Measurements from ENCODE around the gene OTOF.

OTOF gene

DNA sequence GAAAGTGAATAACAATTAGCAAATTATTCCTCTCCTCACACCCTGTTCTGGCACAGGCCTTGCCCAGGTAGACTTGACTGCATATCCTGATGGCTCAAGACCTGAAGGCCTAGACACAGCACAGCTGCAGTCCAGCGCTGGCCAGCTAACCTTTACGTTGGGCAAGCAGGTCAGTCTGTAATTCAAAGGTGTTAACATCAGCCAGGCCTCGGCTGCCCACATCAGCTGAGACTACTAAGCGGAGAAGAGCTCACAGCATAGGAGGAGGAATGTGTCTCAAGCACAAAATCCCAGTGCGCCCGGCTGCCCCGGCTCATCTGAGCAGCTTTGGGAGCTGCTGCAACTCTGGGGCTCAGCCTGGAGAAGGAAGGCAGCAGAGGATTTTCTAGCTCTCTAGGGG is 33.5 kb upstream of the OTOF start:
- TF ChIP-seq RAD21 (IDR thresholded peaks at IDR 0.05; ENCODE audit: low read depth) (no peak), TAF1 (IDR thresholded peaks at IDR 0.05; ENCODE audit: low read depth) (no peak), TCF12 (IDR thresholded peaks at IDR 0.05; ENCODE audit: low read depth) (no peak), TEAD4 (IDR thresholded peaks at IDR 0.05) (no peak), EGR1 (IDR thresholded peaks at IDR 0.05) (no peak), EP300 (IDR thresholded peaks at IDR 0.05; ENCODE audit: borderline replicate concordance) (no peak), NFIC (IDR thresholded peaks at IDR 0.05) (no peak), ZBTB7A (IDR thresholded peaks at IDR 0.05; ENCODE audit: low read depth) (no peak)
- TF ChIP-seq, protein P1, sequence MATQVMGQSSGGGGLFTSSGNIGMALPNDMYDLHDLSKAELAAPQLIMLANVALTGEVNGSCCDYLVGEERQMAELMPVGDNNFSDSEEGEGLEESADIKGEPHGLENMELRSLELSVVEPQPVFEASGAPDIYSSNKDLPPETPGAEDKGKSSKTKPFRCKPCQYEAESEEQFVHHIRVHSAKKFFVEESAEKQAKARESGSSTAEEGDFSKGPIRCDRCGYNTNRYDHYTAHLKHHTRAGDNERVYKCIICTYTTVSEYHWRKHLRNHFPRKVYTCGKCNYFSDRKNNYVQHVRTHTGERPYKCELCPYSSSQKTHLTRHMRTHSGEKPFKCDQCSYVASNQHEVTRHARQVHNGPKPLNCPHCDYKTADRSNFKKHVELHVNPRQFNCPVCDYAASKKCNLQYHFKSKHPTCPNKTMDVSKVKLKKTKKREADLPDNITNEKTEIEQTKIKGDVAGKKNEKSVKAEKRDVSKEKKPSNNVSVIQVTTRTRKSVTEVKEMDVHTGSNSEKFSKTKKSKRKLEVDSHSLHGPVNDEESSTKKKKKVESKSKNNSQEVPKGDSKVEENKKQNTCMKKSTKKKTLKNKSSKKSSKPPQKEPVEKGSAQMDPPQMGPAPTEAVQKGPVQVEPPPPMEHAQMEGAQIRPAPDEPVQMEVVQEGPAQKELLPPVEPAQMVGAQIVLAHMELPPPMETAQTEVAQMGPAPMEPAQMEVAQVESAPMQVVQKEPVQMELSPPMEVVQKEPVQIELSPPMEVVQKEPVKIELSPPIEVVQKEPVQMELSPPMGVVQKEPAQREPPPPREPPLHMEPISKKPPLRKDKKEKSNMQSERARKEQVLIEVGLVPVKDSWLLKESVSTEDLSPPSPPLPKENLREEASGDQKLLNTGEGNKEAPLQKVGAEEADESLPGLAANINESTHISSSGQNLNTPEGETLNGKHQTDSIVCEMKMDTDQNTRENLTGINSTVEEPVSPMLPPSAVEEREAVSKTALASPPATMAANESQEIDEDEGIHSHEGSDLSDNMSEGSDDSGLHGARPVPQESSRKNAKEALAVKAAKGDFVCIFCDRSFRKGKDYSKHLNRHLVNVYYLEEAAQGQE (IDR thresholded peaks at IDR 0.05; ENCODE audit: low read depth): no peak

DNA sequence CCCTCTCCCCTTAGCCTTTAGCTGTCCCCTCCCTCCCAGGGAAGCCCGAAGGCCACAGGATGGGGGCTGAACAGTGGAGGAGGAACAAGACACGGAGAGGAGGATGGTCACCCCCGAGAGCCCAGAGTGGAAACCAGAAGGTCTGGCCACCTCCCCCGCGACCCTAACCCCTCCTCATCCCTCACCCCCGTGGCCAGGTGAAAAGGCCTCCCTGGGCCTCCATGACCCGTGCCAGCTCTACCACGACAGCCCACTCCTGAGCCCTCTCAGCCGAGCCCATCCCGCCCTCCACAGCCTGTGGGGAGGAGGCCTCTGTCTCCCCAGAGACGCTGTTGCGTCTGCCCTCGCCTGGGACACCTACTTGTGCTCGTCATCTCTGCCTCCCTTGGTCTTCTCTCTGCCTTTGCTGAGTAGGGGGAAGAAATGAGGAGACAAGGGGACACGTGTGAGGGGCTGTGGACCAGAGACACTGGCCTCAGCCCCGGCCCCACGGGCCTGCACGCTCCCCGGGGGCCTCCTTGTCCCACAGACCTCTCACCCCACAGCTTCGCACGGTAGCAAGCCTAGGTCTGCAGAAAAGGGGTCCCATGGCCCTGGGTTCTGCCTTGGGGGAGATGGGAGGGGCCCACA is 32.5 kb upstream of the OTOF start:
- TF ChIP-seq, protein P2, sequence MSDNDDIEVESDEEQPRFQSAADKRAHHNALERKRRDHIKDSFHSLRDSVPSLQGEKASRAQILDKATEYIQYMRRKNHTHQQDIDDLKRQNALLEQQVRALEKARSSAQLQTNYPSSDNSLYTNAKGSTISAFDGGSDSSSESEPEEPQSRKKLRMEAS (IDR thresholded peaks at IDR 0.05): no peak
- TF ChIP-seq TEAD4 (IDR thresholded peaks at IDR 0.05) (no peak), TCF12 (IDR thresholded peaks at IDR 0.05; ENCODE audit: low read depth) (no peak), TAF1 (IDR thresholded peaks at IDR 0.05; ENCODE audit: low read depth) (no peak), ZBTB7A (IDR thresholded peaks at IDR 0.05; ENCODE audit: low read depth) (no peak)
- TF ChIP-seq, protein P1 (IDR thresholded peaks at IDR 0.05; ENCODE audit: low read depth): no peak

DNA sequence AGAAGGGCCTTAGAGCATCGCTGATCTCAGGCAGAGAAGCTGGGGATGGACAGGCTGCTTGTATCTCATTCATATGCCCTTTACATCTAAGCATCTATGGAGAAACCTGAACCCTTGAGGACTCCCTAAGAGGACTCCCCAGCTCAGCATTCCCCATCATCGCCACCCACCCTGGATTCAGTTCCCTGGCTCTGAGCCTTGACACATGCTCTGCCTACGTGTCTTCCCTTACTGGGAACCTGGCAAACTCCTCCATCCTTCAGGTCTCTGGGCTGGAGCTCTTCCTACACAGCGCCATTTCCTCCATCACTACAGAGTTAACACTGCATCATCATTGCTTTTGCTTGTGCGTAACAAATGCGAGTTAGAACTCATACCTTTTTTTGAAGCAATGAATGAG is 31.2 kb upstream of the OTOF start:
- TF ChIP-seq NFIC (IDR thresholded peaks at IDR 0.05) (no peak), ZBTB7A (IDR thresholded peaks at IDR 0.05; ENCODE audit: low read depth) (no peak), RAD21 (IDR thresholded peaks at IDR 0.05; ENCODE audit: low read depth) (no peak), CEBPB (IDR thresholded peaks at IDR 0.05) (no peak), TEAD4 (IDR thresholded peaks at IDR 0.05) (no peak), CREB1 (IDR thresholded peaks at IDR 0.05; ENCODE audit: low read depth) (no peak)
- TF ChIP-seq, protein P3, sequence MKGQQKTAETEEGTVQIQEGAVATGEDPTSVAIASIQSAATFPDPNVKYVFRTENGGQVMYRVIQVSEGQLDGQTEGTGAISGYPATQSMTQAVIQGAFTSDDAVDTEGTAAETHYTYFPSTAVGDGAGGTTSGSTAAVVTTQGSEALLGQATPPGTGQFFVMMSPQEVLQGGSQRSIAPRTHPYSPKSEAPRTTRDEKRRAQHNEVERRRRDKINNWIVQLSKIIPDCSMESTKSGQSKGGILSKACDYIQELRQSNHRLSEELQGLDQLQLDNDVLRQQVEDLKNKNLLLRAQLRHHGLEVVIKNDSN (IDR thresholded peaks at IDR 0.05): no peak
- TF ChIP-seq, protein P2 (IDR thresholded peaks at IDR 0.05): no peak

DNA sequence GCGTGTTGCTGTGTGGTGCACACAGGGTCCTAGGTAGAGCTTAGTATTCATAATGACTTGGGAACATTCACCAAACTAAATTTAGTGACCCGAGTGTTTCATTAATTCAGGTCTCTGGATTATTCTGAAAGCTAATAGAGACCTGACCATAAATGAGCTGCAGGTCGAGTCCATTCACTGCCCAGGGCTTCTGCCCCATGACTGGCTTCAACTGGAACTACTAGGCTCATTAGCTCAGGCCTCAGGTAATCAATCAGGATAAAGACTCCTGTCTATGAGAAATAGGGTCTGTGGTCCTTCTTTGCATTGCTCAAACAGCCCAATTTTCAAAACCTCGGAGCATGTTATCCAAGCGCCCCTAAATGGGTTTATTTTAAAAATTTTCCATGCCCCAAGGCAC is 30.0 kb upstream of the OTOF start:
- TF ChIP-seq EGR1 (IDR thresholded peaks at IDR 0.05) (no peak), CREB1 (IDR thresholded peaks at IDR 0.05; ENCODE audit: low read depth) (no peak), EP300 (IDR thresholded peaks at IDR 0.05; ENCODE audit: borderline replicate concordance) (no peak), YY1 (IDR thresholded peaks at IDR 0.05; ENCODE audit: low read depth) (no peak), TEAD4 (IDR thresholded peaks at IDR 0.05) (no peak), RAD21 (IDR thresholded peaks at IDR 0.05; ENCODE audit: low read depth) (no peak), NFIC (IDR thresholded peaks at IDR 0.05) (no peak), FOXM1 (IDR thresholded peaks at IDR 0.05; ENCODE audit: borderline replicate concordance, low read depth) (no peak), TAF1 (IDR thresholded peaks at IDR 0.05; ENCODE audit: low read depth) (no peak), ZBTB7A (IDR thresholded peaks at IDR 0.05; ENCODE audit: low read depth) (no peak)
- TF ChIP-seq, protein P3 (IDR thresholded peaks at IDR 0.05): no peak

DNA sequence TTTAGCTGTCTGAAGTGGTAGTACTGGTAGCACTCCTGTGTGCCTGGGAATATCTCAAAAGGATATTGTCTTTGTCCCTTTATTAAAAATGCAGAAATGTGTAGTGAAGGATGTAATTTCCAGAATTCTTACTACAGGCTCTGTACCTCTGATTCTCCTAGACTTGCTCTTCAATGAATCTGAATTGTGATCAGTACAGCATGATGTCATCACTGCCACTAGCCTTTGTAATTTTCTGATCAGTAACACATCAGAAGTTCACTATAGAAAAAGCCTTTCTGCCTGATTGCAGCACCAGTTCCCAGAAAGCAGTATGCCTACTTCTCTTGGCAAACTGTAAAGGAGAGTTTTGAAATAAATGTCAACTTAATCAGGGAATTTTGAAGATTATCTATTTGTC is 29.2 kb upstream of the OTOF start:
- TF ChIP-seq EGR1 (IDR thresholded peaks at IDR 0.05) (no peak), EP300 (IDR thresholded peaks at IDR 0.05; ENCODE audit: borderline replicate concordance) (no peak), RAD21 (IDR thresholded peaks at IDR 0.05; ENCODE audit: low read depth) (no peak), ZBTB7A (IDR thresholded peaks at IDR 0.05; ENCODE audit: low read depth) (no peak), CREB1 (IDR thresholded peaks at IDR 0.05; ENCODE audit: low read depth) (no peak), TEAD4 (IDR thresholded peaks at IDR 0.05) (no peak), YY1 (IDR thresholded peaks at IDR 0.05; ENCODE audit: low read depth) (no peak), TAF1 (IDR thresholded peaks at IDR 0.05; ENCODE audit: low read depth) (no peak)

DNA sequence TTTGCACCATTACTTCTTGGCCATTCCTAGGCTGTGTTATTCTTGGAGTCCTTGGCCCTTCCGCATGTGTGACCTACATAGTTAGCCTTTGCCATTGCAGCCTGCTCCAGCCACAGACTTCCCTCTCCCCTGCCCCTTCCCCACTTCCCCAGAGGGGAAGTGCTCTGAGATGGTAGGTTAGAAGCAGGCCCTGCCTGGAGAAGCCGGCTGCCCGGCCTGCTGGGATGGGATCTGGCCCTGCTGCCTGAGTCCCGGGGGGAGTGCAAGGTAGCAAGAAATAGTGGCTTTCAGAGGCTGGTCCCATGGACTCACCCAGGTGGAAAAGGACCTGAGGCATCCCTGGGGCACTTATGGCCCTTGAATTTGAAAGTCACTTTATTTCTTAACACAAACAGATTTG is 28.4 kb upstream of the OTOF start:
- TF ChIP-seq ZBTB7A (IDR thresholded peaks at IDR 0.05; ENCODE audit: low read depth) (no peak), TCF12 (IDR thresholded peaks at IDR 0.05; ENCODE audit: low read depth) (no peak), NFIC (IDR thresholded peaks at IDR 0.05) (no peak), YY1 (IDR thresholded peaks at IDR 0.05; ENCODE audit: low read depth) (no peak), RAD21 (IDR thresholded peaks at IDR 0.05; ENCODE audit: low read depth) (no peak)

Data from Ishikawa (cell line).